Inferior parietal cortex (tissue), 1 donor: ENCODE data around the gene SPEG.
"Not testable (repeated sequence)": the region's sequence is repeated elsewhere in the genome, so short reads cannot be mapped to it uniquely, and the experiment has no call there.

Experiments used
- DNase-seq: peaks from one replicate; pipeline ENCODE4 v3.0.0-alpha.2; 2016; ENCODE audit errors: extremely low spot score

Gene SPEG

GRCh38 chr2:219434718-219435525 is at the start of gene SPEG:
SPEG (plus strand) TSS chr2:219434843; CDS start chr2:219434978, 135 bp downstream.
- DNase-seq: no peak

- DNase-seq: no peak
Observed at GRCh38 chr2:219384859-219385258, 49.8 kb upstream of the SPEG start.

- DNase-seq: no peak
Observed at GRCh38 chr2:219385958-219386520, 48.6 kb upstream of the SPEG start.

GRCh38 chr2:219386532-219387280 is 47.9 kb upstream of the SPEG start:
- DNase-seq: no peak

- DNase-seq: peak; percentile 78
Observed at GRCh38 chr2:219387306-219388120, 47.1 kb upstream of the SPEG start, which contains the start of gene DNPEP. DNPEP (minus strand) TSS chr2:219387912; CDS start chr2:219387794, 118 bp downstream.

- peak; percentile 82 for DNase-seq
Observed at GRCh38 chr2:219388121-219388906, 46.3 kb upstream of the SPEG start.

GRCh38 chr2:219388907-219389156 is 45.8 kb upstream of the SPEG start:
- DNase-seq: no peak

- no peak for DNase-seq
Observed at GRCh38 chr2:219392754-219393153, 41.9 kb upstream of the SPEG start.

- not testable (repeated sequence) for DNase-seq
Observed at GRCh38 chr2:219395056-219395455, 39.6 kb upstream of the SPEG start.

- DNase-seq: no peak
Observed at GRCh38 chr2:219395609-219396008, 39.0 kb upstream of the SPEG start.

- no peak for DNase-seq
Observed at GRCh38 chr2:219396863-219397457, 37.7 kb upstream of the SPEG start.

- no peak for DNase-seq
Observed at GRCh38 chr2:219398721-219399363, 35.8 kb upstream of the SPEG start.

- DNase-seq: no peak
Observed at GRCh38 chr2:219399716-219400478, 34.7 kb upstream of the SPEG start.

GRCh38 chr2:219400562-219400961 is 34.1 kb upstream of the SPEG start:
- no peak for DNase-seq

GRCh38 chr2:219401606-219402005 is 33.0 kb upstream of the SPEG start:
- DNase-seq: no peak

- peak; percentile 80 for DNase-seq
Observed at GRCh38 chr2:219402665-219403515, 31.8 kb upstream of the SPEG start.

GRCh38 chr2:219403861-219404260 is 30.8 kb upstream of the SPEG start:
- DNase-seq: no peak

GRCh38 chr2:219404291-219404910 is 30.2 kb upstream of the SPEG start:
- no peak for DNase-seq
